Hematopoietic multipotent progenitor cell treated with erythropoietin and hydrocortisone succinate and interleukin-3 and kit ligand, for 4 days (in vitro differentiated cells): ENCODE measurements around the gene MFSD11.
A peak's percentile ranks its signal among the peaks of the same experiment; 100 is the strongest.
"Not testable (repeated sequence)": the region's sequence is repeated elsewhere in the genome, so short reads cannot be mapped to it uniquely, and the experiment has no call there.

ENCODE experiments used
- DNase-seq: peaks from one replicate; pipeline ENCODE4 v3.0.0-alpha.2; 2015

Gene MFSD11

DNA sequence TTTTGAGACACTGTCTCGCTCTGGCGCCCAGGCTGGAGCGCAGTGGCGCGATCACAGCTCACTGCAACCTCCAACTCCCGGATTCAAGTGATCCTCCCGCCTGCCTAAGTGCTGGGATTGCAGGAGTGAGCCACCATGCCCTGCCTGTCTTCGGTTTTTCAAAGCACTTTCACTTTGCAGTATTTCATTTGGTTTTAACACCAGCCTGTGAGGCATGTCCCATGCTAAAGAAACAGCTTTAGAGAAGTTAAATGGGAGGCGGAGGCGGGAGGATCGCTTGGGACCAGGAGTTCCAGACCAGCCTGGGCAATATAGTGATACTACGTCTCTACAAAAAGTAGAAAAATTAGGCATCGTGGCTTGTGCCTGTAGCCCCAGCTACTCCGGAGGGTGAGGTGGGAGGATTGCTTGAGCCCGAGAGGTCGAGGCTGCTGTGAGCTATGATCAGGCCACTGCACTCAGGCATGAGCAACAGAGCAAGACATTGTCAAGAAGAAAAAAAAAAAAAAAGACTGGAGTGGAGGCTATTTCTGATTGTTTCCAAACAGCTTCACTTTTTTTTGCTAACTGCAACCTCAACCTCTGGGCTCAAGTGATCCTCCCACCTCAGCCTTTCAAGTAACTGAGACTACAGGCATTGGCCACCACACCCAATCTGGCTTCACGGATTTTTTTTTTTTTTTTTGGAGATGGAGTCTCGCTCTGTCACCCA lies 10.0 kb upstream of the MFSD11 start:
- peak; percentile 49 for DNase-seq

DNA sequence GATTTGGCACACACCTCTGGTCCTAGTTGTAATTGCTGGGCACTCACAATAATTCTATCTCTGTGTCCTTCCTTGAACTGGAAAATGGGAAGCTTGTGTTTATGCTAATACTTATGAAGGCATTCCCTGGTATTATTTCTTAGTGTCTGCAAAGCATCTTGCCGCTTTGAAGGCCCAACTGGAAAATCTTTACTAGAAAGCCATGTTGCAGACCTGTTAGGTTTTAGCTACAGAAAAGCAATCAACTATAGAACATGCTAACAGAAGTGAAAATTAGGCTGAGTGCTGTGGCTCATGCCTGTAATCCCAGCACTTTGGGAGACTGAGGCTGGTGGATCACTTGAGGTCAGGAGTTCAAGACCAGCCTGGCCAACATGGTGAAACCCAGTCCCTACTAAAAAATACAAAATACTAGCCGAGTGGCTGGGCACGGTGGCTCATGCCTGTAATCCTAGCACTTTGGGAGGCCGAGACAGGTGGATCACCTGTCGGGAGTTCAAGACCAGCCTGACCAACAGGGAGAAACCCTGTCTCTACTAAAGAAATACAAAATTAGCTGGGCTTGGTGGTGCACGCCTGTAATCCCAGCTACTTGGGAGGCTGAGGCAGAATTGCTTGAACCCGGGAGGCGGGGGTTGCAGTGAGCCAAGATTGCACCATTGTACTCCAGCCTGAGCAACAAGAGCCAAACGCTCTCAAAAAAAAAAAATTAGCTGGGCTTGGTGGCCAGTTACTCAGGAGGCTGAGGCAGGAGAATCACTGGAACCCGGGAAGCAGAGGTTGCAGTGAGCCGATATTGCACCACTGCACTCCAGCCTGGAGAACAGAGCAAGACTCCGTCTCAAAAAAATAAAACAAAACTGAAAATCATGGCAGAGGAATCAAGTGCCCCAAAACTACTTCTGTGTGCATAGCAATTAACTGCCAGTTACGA lies 5.9 kb upstream of the MFSD11 start:
- peak; percentile 13 for DNase-seq

DNA sequence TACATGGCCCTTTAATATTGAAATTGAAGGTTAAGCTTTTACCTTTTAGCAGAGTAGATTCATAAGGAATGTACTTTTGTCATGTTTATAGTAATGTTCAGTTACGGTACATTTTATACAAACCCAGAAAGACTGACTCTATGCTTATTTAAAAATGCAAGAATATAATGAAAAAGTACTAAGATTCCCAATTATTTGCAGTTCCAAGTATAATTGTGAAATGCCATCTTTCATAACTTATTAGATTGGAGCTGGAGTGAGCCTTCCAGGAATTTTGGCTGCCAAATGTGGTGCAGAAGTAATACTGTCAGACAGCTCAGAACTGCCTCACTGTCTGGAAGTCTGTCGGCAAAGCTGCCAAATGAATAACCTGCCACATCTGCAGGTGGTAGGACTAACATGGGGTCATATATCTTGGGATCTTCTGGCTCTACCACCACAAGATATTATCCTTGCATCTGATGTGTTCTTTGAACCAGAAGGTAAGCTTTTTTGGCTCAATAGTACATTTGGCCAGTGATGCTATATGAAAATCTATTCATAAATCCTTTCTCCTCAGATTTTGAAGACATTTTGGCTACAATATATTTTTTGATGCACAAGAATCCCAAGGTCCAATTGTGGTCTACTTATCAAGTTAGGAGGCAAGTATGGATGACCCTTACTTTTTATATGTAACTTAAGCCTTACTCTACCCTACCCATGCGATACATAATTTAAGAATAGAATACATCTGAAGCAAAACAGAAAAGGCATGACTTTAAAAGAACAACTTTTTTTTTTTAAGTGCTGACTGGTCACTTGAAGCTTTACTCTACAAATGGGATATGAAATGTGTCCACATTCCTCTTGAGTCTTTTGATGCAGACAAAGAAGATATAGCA lies 4.9 kb upstream of the MFSD11 start:
- DNase-seq = peak; percentile 22

DNA sequence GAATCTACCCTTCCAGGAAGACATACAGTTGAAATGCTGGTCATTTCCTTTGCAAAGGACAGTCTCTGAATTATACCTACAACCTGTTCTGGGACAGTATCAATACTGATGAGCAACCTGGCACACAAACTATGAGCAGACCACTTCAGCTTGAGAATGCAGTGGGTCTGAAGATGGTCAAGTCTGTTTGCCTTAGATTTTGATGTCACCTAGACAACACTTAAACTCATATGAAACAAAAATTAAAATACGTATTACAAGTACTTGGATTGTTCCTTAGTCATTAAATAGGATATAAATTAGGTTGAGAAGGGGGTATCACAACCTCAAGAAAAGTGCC lies 4.3 kb upstream of the MFSD11 start:
- no peak for DNase-seq

DNA sequence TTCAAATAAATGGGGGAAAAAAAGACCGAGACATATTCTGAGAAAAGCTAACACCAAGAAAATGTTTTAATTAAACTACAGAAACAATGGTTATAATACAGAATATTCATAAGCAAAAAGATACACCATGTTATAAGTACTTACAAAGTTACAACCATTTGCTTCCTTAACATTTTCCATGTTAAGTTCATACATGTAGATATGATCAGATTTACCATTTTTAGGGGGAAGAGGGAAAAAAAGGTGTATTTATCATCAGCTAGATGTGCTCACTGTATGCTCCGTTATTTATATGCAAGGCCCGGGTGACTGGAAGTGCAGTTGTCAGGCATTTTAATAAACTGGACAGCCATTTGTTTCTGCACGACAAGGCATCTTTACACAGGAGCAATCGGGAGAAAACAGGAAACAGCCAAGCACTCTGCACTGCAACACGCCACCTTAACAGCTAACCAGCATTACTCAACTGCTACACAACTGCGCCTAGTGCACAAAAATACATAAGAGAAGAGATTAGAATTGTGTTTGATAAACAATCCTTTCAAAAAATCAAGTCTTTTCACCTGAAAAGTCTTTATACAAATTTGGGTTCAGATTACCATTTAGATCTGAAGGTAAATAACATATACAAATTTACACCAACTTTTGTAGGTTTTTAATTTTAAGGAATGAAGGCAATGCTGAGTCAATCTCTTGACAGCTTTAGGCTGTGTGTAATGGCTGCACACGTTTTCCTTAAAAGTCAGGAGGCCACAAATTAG lies 3.7 kb upstream of the MFSD11 start:
- peak; percentile 72 for DNase-seq

DNA sequence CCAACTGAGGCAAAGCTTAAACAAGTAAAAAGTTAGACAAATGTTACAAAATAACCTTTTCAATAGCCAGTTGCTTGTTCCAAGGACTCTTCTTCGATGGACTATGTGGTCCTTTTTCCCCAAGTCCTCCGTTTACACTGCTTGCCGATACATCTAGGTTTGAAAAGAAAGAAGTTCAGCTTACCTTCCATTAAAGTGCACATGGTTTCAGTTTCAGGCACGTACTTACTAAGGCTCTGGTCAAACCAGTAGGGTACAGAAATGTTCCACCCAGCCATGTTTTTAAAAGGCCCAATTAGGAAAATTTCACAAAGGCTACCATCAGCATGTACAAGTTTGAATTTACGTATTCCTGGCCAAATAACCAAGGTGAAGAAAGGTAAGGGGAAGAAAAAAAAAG lies 2.9 kb upstream of the MFSD11 start:
- DNase-seq = peak; percentile 69

DNA sequence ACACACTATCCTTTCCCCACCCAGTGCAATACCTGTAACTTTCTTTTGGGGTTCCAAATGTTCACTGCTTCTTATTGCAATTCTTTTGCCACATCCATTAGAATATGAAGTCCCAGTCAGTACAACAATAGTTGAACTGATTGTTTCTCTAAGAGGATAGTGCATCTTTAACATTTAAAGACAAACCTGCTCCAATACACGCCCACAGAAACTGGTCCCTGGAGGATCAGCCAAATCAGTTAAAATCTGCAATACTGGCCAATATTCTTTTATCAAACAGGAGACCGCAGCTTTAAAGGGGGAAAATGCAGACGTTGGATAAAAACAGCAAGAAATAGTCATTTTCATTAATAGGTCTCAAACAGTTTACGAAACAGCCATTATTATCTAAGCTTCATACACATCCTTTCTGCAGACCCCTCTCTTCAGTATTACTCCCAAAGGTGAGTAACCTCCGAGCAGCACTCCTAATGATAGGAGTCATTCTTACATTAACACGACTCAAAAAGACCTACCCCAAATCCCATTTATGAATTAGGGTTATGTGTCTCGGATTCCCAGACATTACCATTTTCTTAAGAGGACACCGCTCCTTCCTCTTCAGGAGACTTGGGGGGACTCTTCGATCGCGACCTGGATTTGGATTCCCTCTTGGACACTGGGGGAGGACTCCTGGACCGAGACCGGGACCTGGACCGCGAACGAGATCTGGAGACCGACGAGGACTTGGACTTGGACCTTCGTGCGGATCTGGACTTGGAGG lies 2.2 kb upstream of the MFSD11 start:
- DNase-seq = peak; percentile 21

DNA sequence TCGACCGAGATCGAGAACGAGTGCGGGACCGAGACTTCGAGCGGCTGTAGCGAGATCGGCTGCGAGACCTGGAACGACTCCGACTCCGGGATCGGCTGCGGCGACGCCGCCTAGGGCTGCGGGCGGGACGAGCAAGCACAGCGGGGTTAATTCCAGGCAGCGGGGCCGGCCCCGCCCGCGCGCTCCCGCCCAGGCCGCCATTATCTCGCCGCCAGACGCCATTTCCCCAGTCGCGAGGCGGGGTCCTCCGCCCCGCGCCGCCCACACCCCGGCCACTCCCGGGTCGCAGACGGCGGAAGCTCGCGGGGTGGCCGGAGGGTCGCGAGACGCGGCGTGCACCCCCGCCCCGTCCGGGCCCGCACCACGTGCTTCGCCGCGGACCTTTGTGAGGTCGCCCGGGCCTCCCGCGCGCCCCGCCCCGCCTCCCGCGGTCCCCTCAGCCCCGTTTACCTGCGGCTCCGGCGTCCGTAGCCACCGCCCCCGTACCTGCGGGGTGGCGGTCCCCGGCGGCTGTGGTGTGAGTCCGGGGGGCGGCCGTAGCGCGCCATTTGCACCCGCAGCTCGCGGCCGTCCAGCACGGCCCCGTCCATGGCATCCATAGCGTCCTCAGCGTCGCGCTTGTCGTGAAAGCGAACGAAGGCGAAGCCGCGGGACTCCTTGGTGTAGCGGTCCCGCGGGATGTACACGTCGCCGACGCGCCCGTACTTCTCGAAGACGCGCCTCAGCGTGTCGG lies 1.4 kb upstream of the MFSD11 start:
- DNase-seq = peak; percentile 81

DNA sequence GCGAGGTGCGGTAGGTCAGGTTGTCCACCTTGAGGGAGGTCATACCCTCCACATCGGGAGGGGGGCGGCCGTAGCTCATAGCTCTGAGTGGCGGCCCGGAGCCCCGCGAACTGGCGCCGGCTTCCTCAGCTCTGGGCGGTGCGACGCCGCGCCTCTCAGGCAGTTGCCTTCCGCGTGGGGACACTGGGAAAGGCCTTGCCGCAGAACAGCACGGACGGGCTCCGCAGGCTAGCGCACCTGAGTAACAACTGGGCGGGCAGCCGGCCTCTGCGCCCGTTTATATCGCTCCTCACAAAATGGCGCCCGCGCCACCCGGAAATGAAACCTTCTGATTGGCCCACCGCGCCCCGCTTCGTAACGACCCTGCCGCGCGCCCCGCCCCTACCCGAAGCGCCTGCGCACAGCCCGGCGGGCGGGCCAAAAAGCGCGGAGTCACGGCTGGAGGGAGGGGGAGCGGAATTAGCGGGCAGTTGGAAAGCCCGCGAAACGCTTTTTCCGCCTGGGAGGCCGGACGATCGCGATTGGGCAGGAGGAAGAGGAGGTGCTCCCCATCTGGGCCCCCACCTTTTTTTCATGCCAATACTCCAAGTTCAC lies 740 bp upstream of the MFSD11 start, which contains the start of gene SRSF2:
Gene SRSF2 (minus strand): TSS at position 250 of the 594 bp plus-strand sequence. CDS start 171 bp downstream, at position 79.
- DNase-seq = peak; percentile 100

DNA sequence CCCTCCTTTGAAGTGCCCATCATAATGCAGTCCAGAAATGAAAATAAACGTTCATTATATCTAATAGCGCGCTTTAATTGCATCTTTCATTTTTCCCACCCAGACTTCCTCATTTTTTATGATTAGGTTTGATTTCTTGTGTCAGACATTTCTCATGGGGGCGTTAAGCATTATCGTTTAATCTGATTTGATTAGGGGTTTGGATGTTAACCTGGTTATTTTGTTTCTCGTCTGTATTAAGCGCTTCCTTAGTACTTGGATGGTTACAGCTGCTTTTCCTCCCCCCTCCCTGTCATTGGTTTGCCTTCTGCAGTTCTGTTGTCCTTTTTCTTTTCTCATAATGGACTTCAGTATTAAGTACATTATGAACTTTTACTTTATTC lies 540 bp downstream of the MFSD11 start:
- peak; percentile 31 for DNase-seq

DNA sequence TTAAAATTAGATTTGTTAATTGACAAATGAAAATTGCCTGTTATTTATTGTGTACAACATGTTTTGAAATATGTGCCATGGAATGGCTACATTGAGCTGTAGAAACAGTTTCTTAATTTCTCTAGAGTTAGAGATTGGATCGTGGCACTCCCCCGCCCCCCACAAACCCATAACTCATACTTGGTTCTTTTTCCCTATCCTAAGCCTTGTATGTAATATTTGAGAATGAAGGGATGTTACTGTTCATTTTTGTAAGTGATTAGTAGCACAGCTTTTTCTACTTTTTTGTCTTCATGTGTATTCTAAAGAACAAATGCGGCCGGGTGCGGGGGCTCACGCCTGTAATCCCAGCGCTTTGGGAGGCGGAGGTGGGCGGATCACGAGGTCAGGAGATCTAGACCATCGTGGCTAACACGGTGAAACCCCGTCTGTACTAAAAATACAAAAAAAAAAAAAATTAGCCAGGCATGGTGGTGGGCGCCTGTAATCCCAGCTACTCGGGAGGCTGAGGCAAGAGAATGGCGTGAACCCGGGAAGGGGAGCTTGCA lies 1.7 kb downstream of the MFSD11 start:
- not testable (repeated sequence) for DNase-seq

DNA sequence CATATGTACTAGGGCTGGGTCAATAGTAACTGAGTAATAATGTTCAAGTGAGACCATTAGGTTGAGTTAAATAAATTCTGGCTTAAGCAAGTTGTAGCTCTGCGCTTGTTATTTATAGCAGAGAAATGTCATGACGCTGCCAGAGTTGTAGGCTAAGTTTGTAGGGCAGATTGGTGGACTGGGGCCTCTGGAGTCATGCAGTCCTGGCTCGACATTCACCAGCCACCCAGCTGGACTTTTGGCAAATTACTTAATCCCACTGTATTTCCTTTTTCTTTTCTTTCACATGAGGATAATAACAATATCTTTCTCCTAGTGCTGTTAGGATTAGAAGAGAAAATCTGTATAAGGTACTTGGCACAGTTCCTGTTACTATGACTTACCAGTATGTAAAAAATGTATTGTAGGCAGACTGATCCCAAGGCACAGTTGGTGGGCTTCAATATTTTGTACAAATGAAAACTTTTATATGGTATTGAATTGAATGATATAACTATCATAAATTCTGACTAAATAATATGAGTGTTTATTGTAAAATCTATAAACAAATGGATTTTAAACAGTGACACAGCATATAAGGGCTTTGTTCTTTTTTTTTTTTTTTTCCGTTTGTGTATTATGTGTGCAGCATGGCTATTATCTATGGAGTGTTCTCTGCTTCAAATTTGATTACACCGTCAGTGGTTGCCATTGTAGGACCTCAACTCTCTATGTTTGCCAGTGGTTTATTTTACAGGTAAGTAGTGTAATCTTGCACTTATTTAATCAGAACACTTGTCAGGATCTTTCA lies 2.6 kb downstream of the MFSD11 start:
- no peak for DNase-seq

DNA sequence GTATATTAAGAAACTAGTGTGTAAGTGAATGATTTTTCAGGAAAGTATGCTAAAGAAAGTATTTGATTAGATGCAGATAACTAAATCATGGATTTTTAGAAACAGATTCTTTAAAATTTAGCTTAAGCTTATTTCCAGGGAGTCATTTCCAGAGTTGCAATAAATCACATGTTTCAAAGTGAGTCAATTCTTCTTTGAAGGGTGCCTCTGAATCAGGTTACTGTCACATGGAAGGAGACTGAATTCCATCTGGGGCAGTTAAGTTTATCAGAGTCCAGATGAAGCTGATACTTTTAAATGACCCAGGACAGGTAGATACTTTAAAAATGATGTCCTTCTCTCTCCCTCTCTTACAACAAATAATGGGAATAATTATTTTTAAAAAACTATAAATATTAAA lies 5.0 kb downstream of the MFSD11 start:
- no peak for DNase-seq

DNA sequence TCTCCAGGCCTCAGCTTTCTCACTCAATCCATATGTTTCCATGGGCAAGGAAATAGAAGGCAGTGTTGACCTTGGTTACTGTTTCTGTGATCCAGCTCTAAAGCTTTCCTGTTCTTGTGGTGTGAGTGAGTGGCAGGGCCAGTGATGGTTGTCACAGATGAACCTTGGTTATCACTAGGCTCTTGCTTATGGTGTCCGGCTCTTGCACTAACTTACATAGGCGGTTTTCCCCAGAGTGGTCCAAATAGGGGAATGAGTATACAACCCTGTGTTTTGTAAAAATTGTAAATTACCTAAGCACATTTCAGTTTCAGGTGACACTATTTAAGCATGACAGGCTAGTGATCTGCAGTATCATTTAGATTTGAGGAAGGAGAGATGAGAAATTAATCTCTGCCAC lies 6.8 kb downstream of the MFSD11 start:
- no peak for DNase-seq

DNA sequence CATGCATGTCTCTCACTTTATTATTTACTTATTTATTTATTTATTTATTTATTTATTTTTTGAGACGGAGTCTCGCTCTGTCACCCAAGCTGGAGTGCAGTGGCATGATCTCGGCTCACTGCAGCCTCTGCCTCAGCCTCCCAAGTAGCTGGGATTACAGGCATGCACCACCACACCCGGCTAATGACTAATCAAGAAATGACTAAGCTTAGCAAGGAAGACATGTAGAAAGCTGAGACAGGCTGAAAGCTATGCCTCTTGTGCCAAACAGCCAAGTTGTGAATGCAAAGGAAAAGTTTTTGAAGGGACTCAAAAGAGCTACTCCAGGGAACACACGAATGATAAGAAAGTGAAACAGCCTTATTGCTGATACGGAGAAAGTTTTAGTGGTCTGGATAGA lies 7.9 kb downstream of the MFSD11 start:
- not testable (repeated sequence) for DNase-seq

DNA sequence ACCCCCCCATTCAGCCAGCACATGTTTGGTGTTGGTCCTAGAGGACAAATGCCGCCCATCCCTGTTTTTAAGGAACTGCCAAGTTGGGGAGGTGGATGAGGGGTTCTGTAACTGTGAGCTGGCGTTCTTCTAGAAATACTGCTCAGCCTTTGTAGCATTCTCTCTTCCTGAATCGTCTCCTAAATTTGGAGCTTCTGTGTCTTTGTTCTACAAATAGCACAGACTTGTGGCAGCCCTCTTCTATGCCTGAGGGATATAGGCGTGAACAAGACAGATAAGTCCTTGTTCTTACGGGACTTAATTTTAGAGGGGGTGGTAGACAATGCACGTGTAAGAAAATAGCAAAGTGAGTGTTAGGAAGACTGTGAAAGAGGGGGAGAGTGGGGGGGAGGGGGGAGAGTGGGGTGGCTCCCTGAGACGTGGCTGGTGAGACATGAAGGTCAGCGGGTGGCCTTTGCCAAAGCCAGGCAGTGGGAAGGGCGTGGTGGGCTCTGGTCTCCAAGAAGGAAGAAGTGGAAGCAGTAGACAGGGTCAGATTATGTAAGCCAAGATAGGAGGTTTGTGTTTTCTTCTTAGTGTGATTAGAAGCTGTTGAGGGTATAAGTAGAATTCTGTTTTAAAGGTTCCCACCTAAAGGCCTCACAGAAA lies 9.9 kb downstream of the MFSD11 start:
- DNase-seq = peak; percentile 55

DNA sequence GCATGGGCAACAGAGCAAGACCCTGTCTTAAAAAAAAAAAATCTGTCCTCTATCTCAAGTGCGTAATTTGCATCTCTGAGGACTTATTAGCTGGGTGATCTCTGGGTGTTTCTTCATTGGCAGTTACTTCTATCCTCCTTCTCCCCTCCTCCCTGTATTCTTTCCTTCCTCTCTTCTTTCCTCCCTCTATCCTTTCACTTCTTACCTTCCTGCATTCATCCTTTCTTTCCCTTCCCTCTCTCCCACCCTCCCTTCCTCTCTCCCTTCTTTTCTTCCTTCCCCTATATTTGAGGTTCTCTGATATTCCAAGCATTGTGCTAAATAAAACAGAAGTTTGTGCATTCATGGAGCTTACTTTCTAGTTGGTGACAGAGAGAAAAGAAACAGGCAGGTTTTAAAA lies 10.7 kb downstream of the MFSD11 start:
- DNase-seq = no peak

DNA sequence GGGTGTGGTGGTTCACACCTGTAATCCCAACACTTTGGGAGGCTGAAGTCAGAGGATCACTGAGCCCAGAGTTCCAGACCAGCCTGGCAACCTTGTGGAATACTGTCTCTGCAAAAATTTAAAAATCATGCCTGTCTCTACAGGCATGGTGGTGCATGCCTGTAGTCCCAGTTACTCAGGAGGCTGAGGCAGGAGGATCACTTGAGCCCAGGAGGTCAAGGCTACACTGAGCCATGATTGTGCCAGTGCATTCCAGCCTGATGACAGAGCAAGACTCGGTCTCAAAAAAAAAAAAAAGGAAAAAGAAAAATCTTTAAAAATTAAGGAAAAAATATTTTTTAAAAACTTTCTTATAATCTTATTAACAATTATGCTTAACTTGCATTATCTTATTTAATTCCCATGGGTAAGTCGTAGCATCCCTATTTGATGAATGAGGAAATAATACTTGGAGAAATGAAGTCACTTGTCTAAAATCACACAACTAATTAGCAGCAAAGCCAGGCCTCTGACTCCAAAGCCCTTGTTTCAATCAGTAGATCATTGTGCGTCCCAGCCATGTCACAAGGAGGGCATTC lies 13.6 kb downstream of the MFSD11 start:
- no peak for DNase-seq
